ENCODE data around the gene GTF2H1. TPM values are rescaled to one million over a fixed set of nuclear protein-coding genes. Genes with fewer than 3 reads are reported as not detected.

The GTF2H1 gene
- total RNA-seq, 4 donors from 2014 or later: 46.4 to 73.0 (median 53.5) TPM

DNA sequence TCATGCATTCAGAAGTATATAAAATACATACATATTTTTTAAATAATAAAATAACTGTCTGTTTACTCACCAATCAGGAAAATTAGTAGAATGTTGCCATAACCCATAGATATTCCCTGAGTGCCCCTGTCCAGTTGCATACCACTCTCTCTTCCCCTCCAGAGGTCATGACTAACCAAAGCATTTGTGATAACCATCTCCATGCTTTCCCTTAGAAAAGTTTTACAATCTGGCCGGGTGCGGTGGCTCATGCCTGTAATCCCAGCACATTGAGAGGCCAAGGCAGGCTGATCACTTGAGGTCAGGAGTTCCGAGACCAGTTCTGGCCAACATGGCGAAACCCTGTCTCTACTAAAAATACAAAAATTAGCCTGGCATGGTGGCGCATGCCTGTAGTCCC lies 38.8 kb downstream of the GTF2H1 start:
- TF ChIP-seq POLR2A (IDR thresholded peaks at IDR 0.05) (no peak), CTCF (IDR thresholded peaks at IDR 0.05) (no peak)
- no peak overlapping the region for H3K4me3 ChIP-seq (ENCODE audit: low read depth, poor library complexity, severe bottlenecking)
- DNase-seq (ENCODE audit: low spot score in 2 of 2): no peak
- WGBS, 2 donors: 95 to 96% methylated on average over 5 of the region's 5 CpGs
- intact Hi-C loops (cut with DNase I; ENCODE audit: low total_unique reads): no loop called here

DNA sequence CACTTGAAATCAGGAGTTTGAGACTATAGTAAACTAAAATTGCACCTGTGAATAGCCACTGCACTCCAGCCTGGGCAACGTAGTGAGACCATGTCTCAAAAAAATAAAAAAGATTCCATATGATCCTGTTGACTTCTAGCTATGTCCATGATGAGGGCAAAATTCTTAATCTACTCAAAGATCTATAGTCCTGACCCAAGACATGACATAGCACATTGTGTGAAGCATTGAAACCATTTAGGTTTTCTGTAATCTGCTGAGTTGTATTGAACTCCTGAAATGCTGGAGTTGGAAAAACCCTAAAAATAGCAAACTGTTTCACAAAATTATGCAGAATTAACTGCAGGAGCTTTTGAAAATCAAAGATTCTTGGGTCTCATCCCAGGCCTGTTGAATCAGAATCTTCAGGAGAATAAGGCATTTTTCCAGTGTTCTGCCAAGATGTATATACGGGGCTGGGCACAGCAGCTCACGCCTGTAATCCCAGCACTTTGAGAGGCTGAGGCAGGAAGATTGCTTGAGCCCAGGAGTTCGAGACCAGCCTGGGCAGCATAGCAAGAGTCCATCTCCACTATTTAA lies 42.2 kb downstream of the GTF2H1 start:
- DNase-seq (ENCODE audit: low spot score in 2 of 2): no peak
- TF ChIP-seq POLR2A (IDR thresholded peaks at IDR 0.05): no peak
- TF ChIP-seq CTCF (IDR thresholded peaks at IDR 0.05): no peak
- H3K4me3 ChIP-seq (ENCODE audit: low read depth, poor library complexity, severe bottlenecking): no peak overlapping the region
- 77 to 82% methylated on average over 4 of the region's 4 CpGs for WGBS, 2 donors
- intact Hi-C loops (cut with DNase I; ENCODE audit: low total_unique reads): no loop called here

DNA sequence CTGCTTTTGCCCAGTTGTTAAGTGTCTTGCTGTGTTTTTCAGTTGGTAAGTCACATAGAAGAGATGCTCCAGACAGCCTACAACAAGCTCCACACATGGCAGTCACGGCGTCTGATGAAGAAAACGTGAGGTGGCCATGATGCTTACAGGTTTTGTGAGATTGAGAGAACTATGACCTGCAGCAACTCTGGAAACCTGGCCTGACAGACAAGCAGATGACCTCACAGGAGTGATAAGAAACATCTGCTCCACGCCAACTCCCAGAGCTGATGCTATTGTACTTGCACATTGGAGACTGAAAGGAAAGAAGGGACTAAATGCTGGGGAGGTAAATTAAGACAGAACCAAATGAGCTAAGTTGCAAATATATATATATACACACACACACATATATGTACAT lies 43.4 kb downstream of the GTF2H1 start:
- 87 to 95% methylated on average over 4 of the region's 4 CpGs for WGBS, 2 donors
- DNase-seq (ENCODE audit: low spot score in 2 of 2): no peak
- intact Hi-C loops (cut with DNase I; ENCODE audit: low total_unique reads): no loop called here

DNA sequence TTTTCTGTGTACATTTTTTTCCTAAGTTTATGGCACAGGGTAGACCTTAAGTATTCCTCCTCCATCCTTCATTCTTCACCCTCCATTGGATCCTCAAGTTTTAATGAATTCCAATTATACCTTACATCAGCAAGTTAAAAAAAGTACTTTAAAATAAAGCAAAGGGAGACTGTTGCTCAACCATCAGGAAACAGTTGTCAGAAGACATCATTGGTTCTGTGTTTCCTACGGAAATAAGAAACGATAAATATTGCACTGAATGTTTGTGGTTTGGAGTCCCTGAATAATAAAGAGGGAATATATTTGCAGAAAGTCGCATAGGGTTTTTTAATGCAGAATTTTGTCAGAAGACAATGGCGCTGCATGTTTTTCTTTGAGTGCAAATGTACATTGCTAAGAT lies 43.9 kb downstream of the GTF2H1 start:
- H3K4me3 ChIP-seq (ENCODE audit: low read depth, poor library complexity, severe bottlenecking): no peak overlapping the region
- DNase-seq (ENCODE audit: low spot score in 2 of 2): no peak
- TF ChIP-seq POLR2A (IDR thresholded peaks at IDR 0.05) (no peak), CTCF (IDR thresholded peaks at IDR 0.05) (no peak)
- intact Hi-C loops (cut with DNase I; ENCODE audit: low total_unique reads): no loop called here
- 83 to 87% methylated on average over 4 of the region's 4 CpGs for WGBS, 2 donors

More for the DNA sequence above, 43.4 kb downstream of the GTF2H1 start:
- TF ChIP-seq CTCF (IDR thresholded peaks at IDR 0.05) (no peak), POLR2A (IDR thresholded peaks at IDR 0.05) (no peak)
- H3K4me3 ChIP-seq (ENCODE audit: low read depth, poor library complexity, severe bottlenecking): no peak overlapping the region

- WGBS, 2 donors: 95 to 96% methylated on average over 3 of the region's 3 CpGs
- intact Hi-C loops (cut with DNase I; ENCODE audit: low total_unique reads): no loop called here
- no peak for DNase-seq (ENCODE audit: low spot score in 2 of 2)
- no peak for TF ChIP-seq CTCF (IDR thresholded peaks at IDR 0.05)
- no peak for TF ChIP-seq POLR2A (IDR thresholded peaks at IDR 0.05)
- no peak overlapping the region for H3K4me3 ChIP-seq (ENCODE audit: low read depth, poor library complexity, severe bottlenecking)
These were observed 45.1 kb downstream of the GTF2H1 start for GRCh38 chr11:18367431-18367830.

GRCh38 chr11:18368221-18368620 lies 45.9 kb downstream of the GTF2H1 start:
- intact Hi-C loops (cut with DNase I; ENCODE audit: low total_unique reads): no loop called here
- TF ChIP-seq CTCF (IDR thresholded peaks at IDR 0.05) (no peak), POLR2A (IDR thresholded peaks at IDR 0.05) (no peak)
- DNase-seq (ENCODE audit: low spot score in 2 of 2): no peak
- 60 to 64% methylated on average over 2 of the region's 2 CpGs for WGBS, 2 donors
- H3K4me3 ChIP-seq (ENCODE audit: low read depth, poor library complexity, severe bottlenecking): no peak overlapping the region
